Rectal smooth muscle tissue (tissue), 1 donor: ENCODE results near the gene EPG5.
"Not testable (repeated sequence)": the region's sequence is repeated elsewhere in the genome, so short reads cannot be mapped to it uniquely, and the experiment has no call there.

Experiments
- H3K27ac ChIP-seq: one replicate; pipeline ENCODE4 v1.7.0; 2013; ENCODE audit warnings: low read depth, low read length, inconsistent platforms
- H3K27me3 ChIP-seq: one replicate; pipeline ENCODE4 v1.7.0; 2013; ENCODE audit warnings: low read length; ENCODE audit not compliant: control insufficient read depth, insufficient read depth
- H3K36me3 ChIP-seq: one replicate; pipeline ENCODE4 v1.7.0; 2013; ENCODE audit warnings: low read length; ENCODE audit not compliant: control insufficient read depth, insufficient read depth
- H3K4me1 ChIP-seq: one replicate; pipeline ENCODE4 v1.7.0; 2013; ENCODE audit warnings: low read length; ENCODE audit not compliant: control insufficient read depth, insufficient read depth
- H3K4me3 ChIP-seq: one replicate; pipeline ENCODE4 v1.7.0; 2013; ENCODE audit warnings: low read length
- H3K9ac ChIP-seq: one replicate; pipeline ENCODE4 v1.7.0; 2013; ENCODE audit warnings: low read length

The EPG5 gene

DNA sequence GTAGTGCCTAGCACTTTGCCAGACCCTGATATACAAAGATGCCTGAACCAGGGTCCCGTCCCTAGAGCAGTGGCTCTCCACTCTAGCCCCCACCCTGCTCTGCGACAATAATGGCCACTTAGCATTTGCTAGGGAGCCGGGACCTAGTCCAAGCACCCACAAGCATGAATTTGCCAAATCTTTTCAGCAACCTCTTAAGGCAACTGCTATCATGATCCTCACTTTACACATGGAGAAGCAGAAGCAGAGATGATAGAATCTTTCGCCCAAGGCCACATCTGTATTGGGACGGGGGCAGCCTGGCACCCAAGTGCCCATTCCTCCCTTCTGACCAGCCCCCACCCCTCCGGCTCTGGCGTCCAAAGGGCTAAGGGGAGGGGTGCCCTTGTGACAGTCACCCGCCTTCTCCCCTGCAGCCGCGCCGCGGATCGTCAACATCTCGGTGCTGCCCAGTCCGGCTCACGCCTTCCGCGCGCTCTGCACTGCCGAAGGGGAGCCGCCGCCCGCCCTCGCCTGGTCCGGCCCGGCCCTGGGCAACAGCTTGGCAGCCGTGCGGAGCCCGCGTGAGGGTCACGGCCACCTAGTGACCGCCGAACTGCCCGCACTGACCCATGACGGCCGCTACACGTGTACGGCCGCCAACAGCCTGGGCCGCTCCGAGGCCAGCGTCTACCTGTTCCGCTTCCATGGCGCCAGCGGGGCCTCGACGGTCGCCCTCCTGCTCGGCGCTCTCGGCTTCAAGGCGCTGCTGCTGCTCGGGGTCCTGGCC lies 128.6 kb downstream of the EPG5 start:
- Histone ChIP-seq H3K4me3 (no peak overlapping the region), H3K27ac (no peak overlapping the region), H3K4me1 (no peaks in the 10 kb centered on the region), H3K27me3 (peaks cover 12% of the 10 kb centered on the region), H3K9ac (no peak overlapping the region), H3K36me3 (no peaks in the 10 kb centered on the region)

DNA sequence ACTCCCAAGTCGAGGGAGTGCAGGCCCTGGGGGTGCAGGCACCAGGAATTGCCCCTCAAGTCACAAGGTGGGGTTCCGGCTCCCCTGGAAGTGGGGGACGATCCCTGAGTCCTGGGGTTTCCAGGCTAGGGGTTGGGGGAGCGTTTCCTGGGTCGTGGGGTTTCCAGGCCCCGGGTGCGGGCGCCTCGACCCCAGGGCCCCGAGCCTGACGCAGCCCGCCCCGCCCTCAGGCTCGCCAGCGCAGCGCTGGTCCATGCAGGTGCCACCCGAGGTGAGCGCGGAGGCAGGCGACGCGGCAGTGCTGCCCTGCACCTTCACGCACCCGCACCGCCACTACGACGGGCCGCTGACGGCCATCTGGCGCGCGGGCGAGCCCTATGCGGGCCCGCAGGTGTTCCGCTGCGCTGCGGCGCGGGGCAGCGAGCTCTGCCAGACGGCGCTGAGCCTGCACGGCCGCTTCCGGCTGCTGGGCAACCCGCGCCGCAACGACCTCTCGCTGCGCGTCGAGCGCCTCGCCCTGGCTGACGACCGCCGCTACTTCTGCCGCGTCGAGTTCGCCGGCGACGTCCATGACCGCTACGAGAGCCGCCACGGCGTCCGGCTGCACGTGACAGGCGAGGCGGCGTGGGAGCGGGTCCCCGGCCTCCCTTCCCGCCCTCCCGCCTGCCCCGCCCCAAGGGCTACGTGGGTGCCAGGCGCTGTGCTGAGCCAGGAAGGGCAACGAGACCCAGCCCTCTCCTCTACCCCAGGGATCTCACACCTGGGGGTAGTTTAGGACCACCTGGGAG lies 129.7 kb downstream of the EPG5 start:
- Histone ChIP-seq H3K4me3 (no peak overlapping the region), H3K4me1 (no peaks in the 10 kb centered on the region), H3K27me3 (peaks cover 12% of the 10 kb centered on the region)

DNA sequence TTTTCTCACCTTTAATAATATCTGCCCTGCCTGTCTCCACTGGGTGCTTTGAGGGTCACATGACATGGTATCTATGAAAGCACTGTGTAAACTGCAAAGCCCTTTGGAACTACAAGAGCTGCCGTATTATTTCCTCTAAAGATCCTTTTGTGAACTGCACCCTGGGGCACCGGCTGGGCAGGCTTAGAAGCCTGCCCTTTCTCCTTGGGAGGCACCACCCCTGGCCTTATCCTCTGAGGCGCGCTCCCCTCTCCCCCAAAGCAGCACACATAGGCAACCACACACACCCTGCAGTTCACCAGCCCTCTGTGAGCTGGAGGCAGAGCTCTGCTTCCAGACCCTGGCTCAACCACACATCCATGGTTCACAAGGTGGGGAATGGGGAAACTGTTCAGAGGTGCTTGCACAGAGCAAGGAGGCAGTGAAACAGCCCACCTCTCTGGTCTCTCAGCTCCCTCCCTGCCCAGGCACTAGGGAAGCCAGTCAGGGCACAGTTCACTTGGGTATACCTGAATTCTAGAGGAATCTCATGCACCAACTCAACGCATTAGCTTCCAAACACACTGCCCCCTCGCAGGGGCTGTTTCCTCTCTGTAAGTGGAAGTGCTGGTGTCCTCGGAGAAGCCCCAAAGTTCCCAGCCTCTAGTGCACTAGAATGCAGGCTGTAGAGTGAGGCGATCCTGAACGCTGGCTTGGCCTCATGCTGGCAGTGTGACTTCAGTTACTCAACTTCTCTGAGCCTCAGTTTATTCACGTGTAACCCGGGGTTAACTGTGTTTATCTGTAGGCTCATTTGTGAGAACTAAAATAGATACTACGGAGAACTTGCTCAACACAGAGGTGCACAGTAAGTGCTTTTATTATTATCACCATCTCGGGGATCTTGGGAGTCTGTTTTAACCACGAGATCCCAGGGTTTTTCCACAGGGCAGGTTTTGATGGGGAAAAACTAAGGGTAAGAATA lies 130.6 kb downstream of the EPG5 start:
- Histone ChIP-seq H3K4me3 (no peak overlapping the region), H3K36me3 (no peaks in the 10 kb centered on the region), H3K9ac (no peak overlapping the region), H3K4me1 (no peaks in the 10 kb centered on the region), H3K27ac (no peak overlapping the region), H3K27me3 (peaks cover 12% of the 10 kb centered on the region)

More for the DNA sequence above, 129.7 kb downstream of the EPG5 start:
- no peaks in the 10 kb centered on the region for H3K36me3 ChIP-seq
- no peak overlapping the region for H3K27ac ChIP-seq
- no peak overlapping the region for H3K9ac ChIP-seq

DNA sequence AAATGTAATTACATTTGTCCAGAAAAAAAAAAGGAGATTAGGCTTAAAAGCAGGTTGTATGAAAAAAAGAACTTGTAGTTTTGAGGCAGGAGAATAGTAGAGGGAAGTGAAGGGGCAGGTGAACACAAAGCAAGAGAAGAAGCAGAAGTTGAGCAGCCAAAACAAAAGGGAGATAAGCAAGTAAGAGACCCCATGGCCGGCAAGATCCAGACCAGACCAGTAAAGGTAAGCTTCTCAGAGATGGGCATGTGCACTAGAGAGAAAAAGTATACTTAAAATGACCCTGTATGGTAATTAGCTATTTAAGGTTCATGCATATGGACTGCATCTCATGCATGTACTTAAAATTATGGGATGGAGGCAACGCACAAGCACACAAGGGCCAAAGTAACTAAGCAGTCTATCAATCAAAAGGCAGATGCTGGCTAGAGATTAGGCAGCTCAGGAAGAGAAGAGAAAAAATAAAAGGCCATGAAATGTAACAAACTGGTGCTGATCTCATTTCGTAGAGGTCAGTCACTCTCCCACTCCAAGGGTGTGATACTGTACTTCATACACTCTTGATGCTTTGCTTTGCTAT lies 132.0 kb downstream of the EPG5 start:
- Histone ChIP-seq H3K27me3 (peaks cover 12% of the 10 kb centered on the region), H3K9ac (no peak overlapping the region), H3K4me3 (no peak overlapping the region), H3K4me1 (no peaks in the 10 kb centered on the region), H3K36me3 (no peaks in the 10 kb centered on the region), H3K27ac (no peak overlapping the region)

DNA sequence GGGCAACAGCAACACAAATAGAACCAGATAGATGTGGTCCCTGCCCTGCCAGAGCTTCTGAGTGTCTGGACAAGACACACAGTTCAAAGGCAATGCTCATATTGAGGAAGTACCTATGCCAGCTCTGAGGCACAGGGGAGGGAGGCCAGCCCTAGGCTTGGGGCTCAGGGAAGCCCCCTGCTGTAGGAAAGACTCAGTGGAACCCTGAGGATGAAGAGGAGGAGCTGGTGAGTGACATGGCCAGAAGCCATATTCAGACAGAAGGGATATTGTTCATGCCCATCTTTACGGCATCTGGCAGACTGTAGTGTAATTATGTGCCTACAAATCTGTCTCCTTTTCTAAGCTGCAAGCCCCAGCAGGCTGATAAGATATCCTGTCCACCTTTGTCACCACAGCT lies 132.8 kb downstream of the EPG5 start:
- Histone ChIP-seq H3K9ac (no peak overlapping the region), H3K4me3 (no peak overlapping the region), H3K27ac (no peak overlapping the region), H3K27me3 (peaks cover 10% of the 10 kb centered on the region), H3K4me1 (no peaks in the 10 kb centered on the region), H3K36me3 (no peaks in the 10 kb centered on the region)

DNA sequence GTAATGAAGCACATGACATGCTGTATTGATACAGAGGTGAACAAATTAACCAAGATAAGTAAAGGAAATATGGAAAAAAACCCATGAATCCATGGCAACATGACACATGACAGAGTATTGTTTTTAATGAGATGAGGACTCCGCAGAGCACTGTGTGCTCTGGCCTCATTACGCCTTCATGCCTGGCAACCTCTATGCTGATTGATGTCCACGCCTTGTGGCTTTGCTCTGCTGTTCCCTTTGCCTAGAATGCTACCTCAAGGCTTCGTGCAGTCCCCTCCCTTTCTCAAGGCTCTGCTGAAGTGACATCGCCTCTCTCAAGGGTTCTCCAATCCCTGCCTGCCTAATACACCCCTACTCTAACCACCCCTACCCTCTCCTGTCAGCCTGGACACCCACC lies 133.3 kb downstream of the EPG5 start:
- no peaks in the 10 kb centered on the region for H3K4me1 ChIP-seq
- H3K36me3 ChIP-seq, result no peaks in the 10 kb centered on the region
- H3K27me3 ChIP-seq, result peaks cover 10% of the 10 kb centered on the region
- H3K4me3 ChIP-seq, result no peak overlapping the region
- H3K27ac ChIP-seq, result no peak overlapping the region
- no peak overlapping the region for H3K9ac ChIP-seq

DNA sequence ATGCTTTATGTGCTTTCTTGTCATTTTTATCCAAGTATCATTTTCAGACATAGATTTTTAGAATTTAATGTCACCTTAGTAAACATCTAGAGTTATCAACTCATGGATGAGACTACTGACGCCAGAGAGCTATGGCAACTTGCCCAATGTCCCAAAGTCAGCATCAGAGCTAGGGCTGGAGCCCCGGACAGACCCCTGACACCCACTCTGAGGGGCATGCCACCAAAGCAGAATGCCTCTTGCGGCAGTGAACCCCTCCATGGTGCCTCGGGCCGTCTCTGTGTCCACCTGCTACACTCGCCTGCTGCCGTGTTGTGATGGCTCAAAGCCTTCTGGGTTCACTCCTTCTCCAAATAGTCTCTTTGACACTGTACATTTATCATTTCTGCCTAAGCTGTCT lies 136.2 kb downstream of the EPG5 start:
- no peak overlapping the region for H3K4me3 ChIP-seq
- no peak overlapping the region for H3K27ac ChIP-seq
- no peak overlapping the region for H3K9ac ChIP-seq
- H3K27me3 ChIP-seq, result no peaks in the 10 kb centered on the region
- H3K36me3 ChIP-seq, result no peaks in the 10 kb centered on the region
- peaks cover 2% of the 10 kb centered on the region for H3K4me1 ChIP-seq

DNA sequence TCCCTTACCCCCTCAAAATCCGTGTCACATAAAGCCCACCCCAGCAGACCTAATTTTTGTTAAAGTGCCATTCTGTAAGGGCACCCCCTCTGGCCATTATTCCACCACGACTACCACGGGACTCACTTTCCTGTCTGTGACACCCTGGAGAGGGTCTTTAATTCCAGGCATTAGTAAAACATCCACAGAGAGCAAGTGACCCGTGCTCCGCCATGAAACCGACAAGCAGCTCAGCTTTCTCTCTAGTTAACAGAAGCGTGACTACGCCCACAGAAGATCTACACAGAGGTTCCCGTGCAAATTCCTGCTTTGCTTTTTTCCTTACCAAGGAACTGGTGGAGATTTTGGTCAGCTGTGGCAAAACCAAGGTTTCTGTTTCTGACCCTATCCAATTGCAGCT lies 137.3 kb downstream of the EPG5 start:
- peaks cover 2% of the 10 kb centered on the region for H3K4me1 ChIP-seq
- no peak overlapping the region for H3K9ac ChIP-seq
- no peak overlapping the region for H3K4me3 ChIP-seq
- H3K27ac ChIP-seq, result no peak overlapping the region
- H3K27me3 ChIP-seq, result no peaks in the 10 kb centered on the region
- no peaks in the 10 kb centered on the region for H3K36me3 ChIP-seq

DNA sequence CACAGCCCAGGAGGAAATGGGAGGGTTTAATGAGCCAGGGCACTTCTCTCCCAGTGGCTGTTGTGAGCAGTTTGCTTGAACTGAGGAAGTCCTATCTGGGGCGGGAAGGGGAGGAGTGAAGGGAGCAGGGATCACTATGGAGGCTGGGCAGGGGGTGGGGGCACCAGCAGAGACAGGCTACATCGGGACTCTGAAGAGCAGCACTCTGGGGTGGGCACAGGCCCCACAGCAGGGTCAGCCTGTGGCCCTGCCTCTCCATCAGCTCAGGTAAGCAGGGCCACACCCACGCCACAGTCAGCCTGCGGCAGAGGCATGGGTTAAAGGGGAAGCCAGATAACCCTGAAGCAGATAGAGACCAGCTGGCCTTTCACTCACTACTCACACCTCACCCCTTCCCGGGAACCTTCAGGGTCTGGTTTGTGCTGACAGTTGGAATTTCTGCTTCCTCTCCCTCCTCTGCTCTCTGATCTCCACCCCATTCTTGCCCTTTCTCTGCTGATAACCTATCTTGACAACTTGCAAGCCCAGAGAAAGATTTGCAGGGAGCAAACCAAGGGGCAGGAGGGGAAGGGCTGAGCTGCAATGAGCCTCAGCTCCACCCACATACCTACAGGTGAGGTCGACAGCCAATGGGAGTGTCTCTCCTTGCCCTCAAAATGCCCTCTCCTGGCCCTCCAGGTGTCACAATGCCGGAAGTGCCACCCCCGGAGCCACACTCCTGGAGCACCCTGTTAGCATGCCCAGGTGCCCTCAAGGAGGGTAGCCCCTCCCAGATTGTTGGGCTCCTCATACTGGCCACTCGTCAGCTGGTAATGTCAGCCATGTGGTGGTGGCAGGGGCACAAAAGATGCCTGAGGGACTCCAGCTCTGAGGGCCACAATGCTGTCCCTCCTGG lies 138.0 kb downstream of the EPG5 start:
- Histone ChIP-seq H3K27me3 (no peaks in the 10 kb centered on the region), H3K27ac (no peak overlapping the region), H3K9ac (no peak overlapping the region), H3K4me3 (no peak overlapping the region), H3K4me1 (peaks cover 2% of the 10 kb centered on the region), H3K36me3 (no peaks in the 10 kb centered on the region)

DNA sequence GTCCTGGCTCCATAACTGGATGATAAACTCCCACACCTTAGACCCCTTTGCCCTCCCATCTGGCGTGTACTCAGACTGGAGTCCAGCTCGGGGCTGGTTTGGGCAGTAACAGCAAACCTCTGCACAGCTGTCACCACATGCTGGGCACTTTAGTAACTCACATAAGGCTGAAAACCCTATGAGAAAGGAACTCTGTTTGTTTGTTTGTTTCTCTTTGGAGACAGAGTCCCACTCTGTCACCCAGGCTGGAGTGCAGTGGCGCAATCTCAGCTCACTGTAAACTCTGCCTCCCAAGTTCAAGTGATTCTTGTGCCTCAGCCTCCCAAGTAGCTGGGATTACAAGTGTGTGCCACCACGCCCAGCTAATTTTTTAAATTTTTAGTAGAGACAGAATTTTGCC lies 140.4 kb downstream of the EPG5 start:
- H3K27me3 ChIP-seq, result not testable (repeated sequence)

DNA sequence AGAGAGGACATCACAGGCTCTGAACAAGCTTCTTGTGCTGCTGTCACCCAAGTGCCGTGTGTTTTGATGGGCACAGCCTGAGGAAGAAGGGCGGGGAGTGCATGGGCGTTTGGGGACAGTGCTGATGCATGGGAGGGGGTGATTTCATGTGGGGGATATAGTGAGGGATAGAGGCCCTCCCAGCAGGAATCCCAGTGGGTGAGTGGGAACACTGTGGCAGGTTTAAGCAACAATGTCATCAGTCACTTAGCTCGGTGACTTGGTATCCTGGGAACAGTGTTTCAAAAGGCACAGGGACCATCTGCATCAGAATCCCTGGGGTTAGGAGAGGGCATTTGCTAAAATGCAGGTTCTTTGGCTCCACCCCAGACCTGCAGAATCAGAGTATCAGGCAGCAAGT lies 141.0 kb downstream of the EPG5 start:
- Histone ChIP-seq H3K27ac (no peak overlapping the region), H3K4me3 (no peak overlapping the region), H3K36me3 (no peaks in the 10 kb centered on the region), H3K4me1 (peaks cover 2% of the 10 kb centered on the region), H3K27me3 (no peaks in the 10 kb centered on the region), H3K9ac (no peak overlapping the region)

More for the DNA sequence above, 140.4 kb downstream of the EPG5 start:
- H3K36me3 ChIP-seq, H3K4me3 ChIP-seq, H3K27ac ChIP-seq, H3K9ac ChIP-seq, H3K4me1 ChIP-seq: not testable (repeated sequence)
